ENCODE data around the gene RAB26.
"Not testable (repeated sequence)": the region's sequence is repeated elsewhere in the genome, so short reads cannot be mapped to it uniquely, and the experiment has no call there.

RAB26 gene, protein sequence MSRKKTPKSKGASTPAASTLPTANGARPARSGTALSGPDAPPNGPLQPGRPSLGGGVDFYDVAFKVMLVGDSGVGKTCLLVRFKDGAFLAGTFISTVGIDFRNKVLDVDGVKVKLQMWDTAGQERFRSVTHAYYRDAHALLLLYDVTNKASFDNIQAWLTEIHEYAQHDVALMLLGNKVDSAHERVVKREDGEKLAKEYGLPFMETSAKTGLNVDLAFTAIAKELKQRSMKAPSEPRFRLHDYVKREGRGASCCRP

DNA sequence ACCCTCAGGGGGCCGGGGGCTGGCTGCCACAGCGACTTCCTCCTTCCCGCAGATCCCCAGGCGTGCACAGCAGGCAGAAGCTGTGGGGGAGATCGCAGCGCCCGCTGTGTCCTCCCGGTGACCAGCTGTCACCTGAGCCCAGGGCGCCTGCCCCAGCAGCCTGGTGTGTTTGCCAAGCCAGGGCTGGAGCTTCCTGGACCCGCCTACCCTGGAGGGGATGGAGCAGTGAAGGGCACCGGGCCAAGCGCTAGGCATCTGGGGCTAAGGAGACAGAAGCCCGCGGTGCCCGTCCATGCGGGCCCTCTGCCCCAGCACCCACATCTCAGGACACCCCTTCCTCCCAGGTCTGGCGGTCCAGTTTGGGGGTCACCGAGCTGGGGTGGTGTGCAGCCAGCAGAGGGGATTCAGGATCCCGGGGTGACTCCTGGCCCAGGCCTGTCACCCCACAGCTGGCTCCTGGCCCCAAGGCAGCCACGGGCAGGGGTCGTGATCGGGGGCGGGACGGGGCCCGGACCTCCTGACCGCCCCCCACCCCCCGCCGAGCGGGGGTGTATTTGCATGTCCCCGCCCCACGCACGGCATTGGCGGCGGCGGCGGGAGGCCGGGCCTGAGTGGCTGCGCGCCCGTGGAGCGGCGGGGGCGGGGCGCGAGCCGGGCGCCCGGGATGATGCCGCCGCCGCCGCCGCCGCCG, at the start of gene RAB26:
Gene RAB26, plus strand, starts transcription at position 645 of the 691 bp plus-strand sequence. CDS start 159 bp downstream, outside the sequence.
- peak; percentile 20 for DNase-seq

- not testable (repeated sequence) for DNase-seq
Observed at GRCh38 chr16:2101581-2101980, 46.8 kb upstream of the RAB26 start.

GRCh38 chr16:2102471-2102870, 46.0 kb upstream of the RAB26 start:
- DNase-seq = no peak

DNA sequence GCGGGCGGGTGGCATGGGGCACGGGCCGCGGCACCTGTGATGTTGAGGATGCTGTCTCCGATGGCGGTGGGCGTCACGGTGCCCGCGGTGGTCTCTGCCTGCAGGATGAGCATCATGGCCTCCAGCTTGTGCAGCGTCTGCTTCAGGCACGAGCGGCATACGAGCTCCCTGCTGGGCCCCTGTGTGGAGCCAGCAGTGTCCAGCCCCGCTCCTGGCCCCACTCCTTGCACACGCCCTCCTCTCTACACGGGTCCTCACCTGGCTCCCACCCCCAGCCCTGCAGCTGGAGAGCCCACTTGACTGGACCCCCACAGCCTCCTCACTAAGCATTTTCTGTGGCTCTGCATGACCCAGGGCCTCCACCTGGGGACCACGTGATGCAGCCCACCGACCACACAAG, 44.0 kb upstream of the RAB26 start:
- not testable (repeated sequence) for DNase-seq

DNA sequence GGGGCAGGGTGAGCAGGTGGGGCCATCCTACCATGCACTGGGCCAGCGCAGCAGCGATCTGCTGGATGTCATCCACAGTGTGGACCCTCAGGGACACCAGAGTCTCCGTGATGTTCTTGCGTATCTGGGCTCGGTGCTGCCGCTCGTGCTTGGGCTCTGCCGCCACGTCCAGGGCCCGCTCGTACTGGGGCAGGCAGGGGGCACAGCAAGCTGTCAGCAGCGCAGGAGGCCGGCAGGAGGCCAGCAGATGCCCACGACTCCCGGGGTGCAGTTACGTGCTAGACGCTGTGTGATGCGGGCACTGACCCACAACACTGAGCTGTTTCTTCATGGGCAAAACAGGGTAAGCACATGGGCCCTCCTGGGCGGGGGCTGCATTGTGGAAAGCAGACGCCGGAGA, 43.1 kb upstream of the RAB26 start:
- not testable (repeated sequence) for DNase-seq

- not testable (repeated sequence) for DNase-seq
Observed at GRCh38 chr16:2105769-2106168, 42.7 kb upstream of the RAB26 start.

- not testable (repeated sequence) for DNase-seq
Observed at GRCh38 chr16:2106211-2106610, 42.2 kb upstream of the RAB26 start.

GRCh38 chr16:2107121-2107790, 41.2 kb upstream of the RAB26 start:
- DNase-seq = not testable (repeated sequence)

- not testable (repeated sequence) for DNase-seq
Observed at GRCh38 chr16:2107791-2108125, 40.7 kb upstream of the RAB26 start.

- not testable (repeated sequence) for DNase-seq
Observed at GRCh38 chr16:2108446-2109270, 39.8 kb upstream of the RAB26 start.

DNA sequence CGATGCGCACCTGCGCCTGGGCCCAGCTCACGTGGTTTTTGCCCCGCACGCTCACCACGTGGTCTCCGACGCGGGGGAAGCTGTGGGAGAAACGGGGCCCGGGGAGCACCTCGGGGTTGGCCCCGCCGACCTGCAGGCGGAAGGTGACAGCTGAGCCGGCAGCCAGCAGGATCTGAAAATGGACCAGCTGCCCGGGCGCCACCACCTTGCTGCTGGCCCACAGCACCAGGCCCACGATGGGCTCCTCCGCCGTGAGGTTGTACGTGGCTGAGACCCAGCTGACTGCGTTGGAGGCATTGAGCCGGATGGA, 39.2 kb upstream of the RAB26 start:
- DNase-seq = not testable (repeated sequence)

DNA sequence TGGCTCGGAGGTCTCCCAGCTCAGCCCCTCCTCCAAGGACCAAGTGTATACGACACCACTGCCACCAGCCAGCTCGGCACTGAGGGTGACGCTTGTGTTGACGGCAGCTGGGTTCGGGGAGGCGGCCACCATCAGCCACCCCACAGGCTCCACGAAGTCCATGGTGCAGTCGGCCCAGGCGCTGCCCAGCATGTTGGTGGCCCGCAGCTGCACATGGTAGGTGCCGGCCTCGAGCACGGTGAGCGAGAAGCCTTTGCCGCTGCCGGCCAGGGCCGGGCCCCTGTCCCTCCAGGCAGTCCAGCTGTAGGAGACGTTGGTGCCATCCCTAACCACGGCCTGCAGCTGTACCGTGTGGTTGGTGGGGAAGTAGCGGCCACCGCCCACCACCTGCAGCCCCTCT, 38.6 kb upstream of the RAB26 start:
- DNase-seq = not testable (repeated sequence)

DNA sequence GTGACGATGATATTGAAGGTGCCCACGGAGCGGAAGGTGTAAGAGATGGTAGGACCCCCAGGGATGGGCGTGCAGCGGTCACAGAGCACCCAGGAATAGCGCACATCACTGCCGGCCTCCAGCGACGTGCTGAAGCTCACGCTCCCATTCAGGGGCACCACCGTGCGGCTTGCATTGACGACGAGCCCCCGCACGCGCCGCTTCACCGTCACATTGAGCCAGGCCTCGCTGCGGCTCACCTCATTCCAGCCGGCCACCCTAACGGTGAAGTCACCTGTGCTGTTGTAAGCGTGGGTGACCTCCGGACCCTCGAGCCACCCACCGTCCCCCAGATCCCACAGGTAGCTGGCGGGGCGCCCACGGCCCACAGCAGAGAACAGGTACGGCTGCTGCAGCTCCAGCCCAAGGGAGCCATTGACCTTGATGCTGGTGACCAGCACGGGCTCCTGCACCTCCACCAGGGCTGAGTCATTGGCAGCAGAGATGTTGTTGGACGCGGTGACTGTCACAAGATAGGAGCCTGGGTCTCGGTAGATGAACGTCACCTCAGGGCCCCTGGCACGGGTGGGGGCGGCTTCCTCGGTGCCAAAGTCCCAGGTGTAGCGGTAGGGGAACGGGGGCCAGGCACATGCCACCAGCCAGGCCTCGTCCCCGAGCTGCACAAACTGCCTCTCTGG, 38.0 kb upstream of the RAB26 start:
- not testable (repeated sequence) for DNase-seq

DNA sequence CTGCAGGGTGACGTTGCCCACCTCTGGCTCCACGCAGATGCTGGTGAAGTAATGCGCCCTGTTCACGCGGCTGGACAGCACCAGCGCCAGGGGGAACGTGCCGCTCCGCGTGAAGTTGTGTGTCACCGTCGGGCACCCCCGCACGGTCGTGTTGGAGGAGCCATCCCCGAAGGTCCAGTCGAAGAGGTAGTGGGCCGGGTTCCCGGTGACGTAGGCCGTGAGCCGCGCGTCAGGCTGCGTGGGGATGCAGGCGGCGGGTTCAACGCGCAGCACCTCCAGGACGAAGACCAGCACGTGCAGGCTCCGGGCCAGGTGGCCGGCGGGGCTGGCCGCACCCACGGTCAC, 37.4 kb upstream of the RAB26 start:
- not testable (repeated sequence) for DNase-seq

DNA sequence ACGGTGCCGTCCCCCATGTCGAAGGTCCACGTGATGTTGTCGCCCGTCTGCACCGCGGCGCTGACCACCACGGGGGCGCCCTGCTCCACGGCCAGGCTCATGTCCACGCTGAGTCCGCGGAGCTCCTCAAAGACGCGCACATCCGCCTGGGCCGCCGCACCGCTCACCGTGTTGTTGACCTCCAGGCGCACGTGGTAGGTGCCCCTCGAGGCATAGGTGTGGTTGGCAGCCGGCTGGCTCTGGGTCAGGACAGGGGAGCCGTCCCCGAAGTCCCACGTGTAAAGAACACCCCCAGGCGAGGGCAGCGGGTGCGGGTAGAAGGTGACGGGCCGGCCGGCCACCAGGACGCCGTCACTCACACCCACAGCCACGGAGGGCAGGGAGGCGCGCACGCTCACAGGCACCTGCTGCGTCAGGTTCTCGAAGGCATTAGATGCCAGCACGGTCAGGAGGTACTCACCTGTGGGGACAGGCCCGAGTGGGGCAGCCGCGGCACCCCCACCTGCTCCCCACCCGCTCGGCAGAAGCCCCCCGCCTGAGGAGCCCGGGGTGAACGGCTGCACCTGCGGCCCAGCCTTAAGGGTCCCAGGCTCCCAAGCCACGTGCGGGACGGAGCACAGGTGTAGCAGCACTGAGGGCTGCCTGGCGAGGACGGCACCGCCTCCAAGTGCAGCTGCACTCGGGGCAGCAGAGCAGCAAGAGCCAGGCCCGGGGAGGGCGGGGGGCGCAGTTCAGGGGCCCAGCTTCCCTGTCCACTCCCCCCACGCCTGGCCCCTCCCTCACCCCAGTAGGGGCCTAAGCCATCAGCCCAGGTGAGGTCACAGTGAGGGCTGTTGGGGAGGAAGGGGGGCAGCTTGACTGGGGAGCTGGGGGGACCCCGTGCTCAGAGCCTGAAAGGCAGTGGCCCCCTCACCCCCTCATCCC, 36.8 kb upstream of the RAB26 start:
- not testable (repeated sequence) for DNase-seq

DNA sequence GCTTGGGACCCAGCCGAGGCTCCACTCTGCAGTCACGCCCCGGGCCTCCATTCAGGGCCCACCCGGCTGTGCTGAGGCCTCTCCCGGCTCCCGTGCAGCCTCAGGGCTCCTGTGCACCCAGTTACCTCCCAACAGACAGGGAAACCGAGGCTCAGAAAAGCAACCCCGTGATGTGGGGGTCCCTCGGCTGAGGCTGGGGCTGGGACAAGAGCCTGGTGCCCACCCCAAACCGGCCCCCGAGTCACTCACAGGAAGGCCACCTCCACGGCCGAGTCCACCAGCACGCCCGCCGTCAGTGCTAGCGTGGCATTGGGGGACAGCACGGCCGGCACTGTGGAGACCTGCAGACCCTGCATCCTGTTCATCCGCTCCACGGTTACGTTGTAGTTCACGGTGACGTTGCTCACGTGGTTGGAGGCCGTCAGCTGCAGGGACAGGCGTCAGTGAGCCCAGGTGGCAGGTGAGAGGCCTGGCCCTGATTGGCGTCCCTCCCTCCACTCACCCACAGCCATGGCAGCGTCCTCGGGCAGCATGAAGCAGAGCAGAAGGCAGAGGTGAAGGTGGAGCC, 35.8 kb upstream of the RAB26 start:
- DNase-seq = not testable (repeated sequence)

DNA sequence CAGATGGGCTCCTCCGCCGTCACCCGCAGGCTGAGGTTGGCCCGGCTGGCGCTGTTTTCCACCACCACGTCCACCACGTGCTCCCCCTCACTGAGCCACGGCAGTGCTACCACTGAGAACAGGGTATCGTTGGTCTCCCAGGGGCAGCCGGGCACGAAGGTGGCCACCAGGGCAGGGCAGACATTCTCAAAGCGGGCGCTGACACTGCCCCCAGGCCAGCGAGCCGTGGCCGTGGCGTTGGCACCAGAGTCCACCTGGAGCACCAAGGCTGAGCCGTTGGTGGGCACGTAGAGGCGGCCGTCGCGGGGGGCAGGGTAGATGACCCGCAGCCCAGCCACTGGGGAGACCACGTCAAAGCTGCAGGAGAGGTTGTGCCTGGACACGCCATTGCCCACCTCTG, 34.2 kb upstream of the RAB26 start:
- DNase-seq = not testable (repeated sequence)

GRCh38 chr16:2114885-2115590, 33.4 kb upstream of the RAB26 start:
- DNase-seq = not testable (repeated sequence)

- DNase-seq = no peak
Observed at GRCh38 chr16:2115591-2115973, 32.8 kb upstream of the RAB26 start.

DNA sequence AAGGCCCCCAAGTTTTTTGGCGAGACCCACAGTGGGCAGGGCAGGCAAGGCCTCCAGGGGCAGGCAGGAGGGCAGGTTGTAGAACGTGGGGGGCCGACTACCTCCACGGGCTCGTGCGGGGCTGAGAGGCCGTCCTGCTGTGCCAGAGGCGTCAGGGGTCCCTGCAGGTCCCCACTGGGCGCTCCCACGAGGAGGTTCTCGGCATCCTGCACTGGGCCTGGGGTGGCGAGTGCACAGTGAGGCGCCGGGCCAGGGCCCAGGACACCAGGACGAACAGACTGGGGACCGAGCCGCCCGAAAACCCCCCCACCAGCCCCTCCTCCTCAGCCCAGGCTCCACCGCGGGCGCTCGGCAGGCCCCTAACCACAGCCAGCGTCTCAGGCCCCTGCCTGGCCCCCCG, 32.0 kb upstream of the RAB26 start:
- DNase-seq = not testable (repeated sequence)

DNA sequence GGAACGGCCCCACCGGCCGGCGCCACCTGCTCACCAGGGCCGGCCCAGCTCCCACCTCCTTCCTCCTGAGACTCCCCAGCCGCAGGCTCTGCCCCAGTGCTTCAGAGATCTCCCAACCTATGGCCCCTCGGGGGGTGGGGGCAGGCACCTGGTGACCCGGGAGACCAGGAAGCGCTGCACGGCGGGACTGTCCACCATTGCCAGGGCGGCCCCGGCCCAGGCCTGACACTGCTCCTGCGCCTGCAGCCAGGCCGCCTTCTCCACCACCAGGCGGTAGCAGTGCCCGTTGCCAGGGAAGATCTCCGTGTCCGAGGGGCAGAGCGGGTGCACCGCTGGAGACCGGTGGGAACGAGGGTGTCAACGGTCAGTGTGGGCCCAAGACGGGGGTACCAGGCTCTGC, 31.1 kb upstream of the RAB26 start:
- DNase-seq = not testable (repeated sequence)
